ENCODE data around the gene DEFB113.

- TF ChIP-seq CTCF (IDR thresholded peaks at IDR 0.05) (no peak), EP300 (IDR thresholded peaks at IDR 0.05) (no peak), POLR2A (IDR thresholded peaks at IDR 0.05) (no peak)
These were observed at the start of gene DEFB113 for GRCh38 chr6:49969605-49970004.
